Retinal pigment epithelial cell (primary cell): ENCODE data around the gene CDK14.

Experiments used
- DNase-seq: peaks from one replicate; pipeline ENCODE4 v3.0.0-alpha.2; 2010; ENCODE audit warnings: low read depth
- H3K4me3 ChIP-seq: 2 replicates; pipeline ENCODE4 v1.5.1; 2011; ENCODE audit warnings: mild to moderate bottlenecking, low read length, control low read depth, moderate library complexity
- TF ChIP-seq, protein P1 (sequence below): conservative IDR thresholded peaks from 2 replicates; pipeline ENCODE4 v1.5.1; 2011; ENCODE audit warnings: low read depth, low read length, control low read depth, inconsistent platforms

The CDK14 gene

GRCh38 chr7:90833443-90833842 lies 237.3 kb downstream of the CDK14 start:
- no peak for DNase-seq
- H3K4me3 ChIP-seq: no peak overlapping the region
- TF ChIP-seq, protein P1, sequence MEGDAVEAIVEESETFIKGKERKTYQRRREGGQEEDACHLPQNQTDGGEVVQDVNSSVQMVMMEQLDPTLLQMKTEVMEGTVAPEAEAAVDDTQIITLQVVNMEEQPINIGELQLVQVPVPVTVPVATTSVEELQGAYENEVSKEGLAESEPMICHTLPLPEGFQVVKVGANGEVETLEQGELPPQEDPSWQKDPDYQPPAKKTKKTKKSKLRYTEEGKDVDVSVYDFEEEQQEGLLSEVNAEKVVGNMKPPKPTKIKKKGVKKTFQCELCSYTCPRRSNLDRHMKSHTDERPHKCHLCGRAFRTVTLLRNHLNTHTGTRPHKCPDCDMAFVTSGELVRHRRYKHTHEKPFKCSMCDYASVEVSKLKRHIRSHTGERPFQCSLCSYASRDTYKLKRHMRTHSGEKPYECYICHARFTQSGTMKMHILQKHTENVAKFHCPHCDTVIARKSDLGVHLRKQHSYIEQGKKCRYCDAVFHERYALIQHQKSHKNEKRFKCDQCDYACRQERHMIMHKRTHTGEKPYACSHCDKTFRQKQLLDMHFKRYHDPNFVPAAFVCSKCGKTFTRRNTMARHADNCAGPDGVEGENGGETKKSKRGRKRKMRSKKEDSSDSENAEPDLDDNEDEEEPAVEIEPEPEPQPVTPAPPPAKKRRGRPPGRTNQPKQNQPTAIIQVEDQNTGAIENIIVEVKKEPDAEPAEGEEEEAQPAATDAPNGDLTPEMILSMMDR: no peak

DNA sequence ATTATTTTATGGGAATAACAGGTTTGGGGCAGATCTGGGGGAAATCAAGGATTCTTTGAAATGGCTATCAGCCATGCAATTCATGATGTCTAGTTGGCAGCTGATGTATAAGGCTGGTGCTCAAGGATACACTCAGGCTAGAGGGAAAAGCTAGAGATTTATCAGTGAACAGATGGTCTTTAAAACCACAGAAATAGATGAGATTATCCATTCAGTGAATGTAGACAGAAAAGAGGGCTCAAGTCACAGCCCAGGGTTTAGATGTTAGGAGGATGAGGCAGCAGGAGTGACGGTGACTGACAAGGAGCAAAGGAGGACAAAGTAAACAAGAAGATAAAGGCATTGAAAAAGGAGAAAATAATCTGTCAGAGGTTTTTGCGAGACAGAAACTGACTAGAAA lies 238.7 kb downstream of the CDK14 start:
- TF ChIP-seq, protein P1: no peak
- DNase-seq: no peak
- no peak overlapping the region for H3K4me3 ChIP-seq

DNA sequence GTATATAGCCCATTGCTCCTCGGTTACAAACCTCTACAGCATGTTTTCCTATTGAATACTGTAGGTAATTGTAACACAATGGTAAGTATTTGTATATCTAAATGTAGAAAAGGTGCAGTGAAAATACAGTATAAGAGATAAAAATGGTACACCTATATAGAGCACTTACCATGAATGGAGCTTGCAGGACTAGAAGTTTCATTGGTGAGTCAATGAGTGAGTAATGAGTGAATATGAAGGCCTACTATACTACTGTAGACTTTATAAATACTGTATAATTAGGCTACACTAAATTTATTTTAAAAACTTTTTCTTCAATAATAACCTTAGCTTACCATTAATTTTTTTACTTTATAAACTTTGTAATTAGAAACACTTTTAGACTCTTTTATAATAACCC lies 239.7 kb downstream of the CDK14 start:
- no peak for DNase-seq
- H3K4me3 ChIP-seq: no peak overlapping the region
- TF ChIP-seq, protein P1: no peak

- no peak overlapping the region for H3K4me3 ChIP-seq
- TF ChIP-seq, protein P1: no peak
- DNase-seq: no peak
These were observed 240.8 kb downstream of the CDK14 start for GRCh38 chr7:90836937-90837336.

- H3K4me3 ChIP-seq: no peak overlapping the region
- DNase-seq: no peak
These were observed 242.7 kb downstream of the CDK14 start for GRCh38 chr7:90838799-90839198.

DNA sequence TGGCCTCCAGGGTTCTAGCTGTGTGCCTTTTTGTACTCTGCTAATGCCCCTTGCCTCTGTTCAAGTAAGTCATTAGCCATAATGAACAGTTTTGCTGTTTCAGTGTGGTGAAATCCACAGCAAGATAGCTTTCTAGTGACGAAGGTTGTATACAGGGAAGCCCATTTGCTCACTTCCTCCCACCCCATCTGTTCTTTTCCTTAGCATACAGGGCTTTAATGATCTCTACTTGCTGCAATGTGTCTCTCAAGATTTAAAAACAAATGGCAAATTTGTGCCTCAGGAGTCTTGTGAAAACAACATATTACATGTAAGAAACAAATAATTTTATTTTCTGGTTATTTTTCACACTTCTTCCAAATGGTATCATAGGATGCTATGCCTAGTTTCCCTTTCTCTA lies 243.2 kb downstream of the CDK14 start:
- H3K4me3 ChIP-seq: no peak overlapping the region
- TF ChIP-seq, protein P1: no peak
- no peak for DNase-seq

More at GRCh38 chr7:90838799-90839198, 242.7 kb downstream of the CDK14 start:
- TF ChIP-seq, protein P1: no peak

- DNase-seq: no peak
- H3K4me3 ChIP-seq: no peak overlapping the region
- TF ChIP-seq, protein P1: no peak
These were observed 243.7 kb downstream of the CDK14 start for GRCh38 chr7:90839727-90840291.
